HG03439 (cell line): ENCODE data around the gene RAP2A.

Source experiments
- ATAC-seq: cut with Tn5 transposase; IDR thresholded peaks from one replicate; pipeline ENCODE4 v1.9.1; 2021; ENCODE audit warnings: mild to moderate bottlenecking, moderate library complexity; ENCODE audit not compliant: unreplicated experiment

Gene RAP2A

GRCh38 chr13:97433727-97434396 lies at the start of gene RAP2A:
TSS of gene RAP2A (plus strand) at chr13:97434169. CDS start at chr13:97434471, 302 bp downstream.
- ATAC-seq = peak; percentile 52

- no peak for ATAC-seq
These were observed 49.6 kb upstream of the RAP2A start for GRCh38 chr13:97384371-97384770.

- no peak for ATAC-seq
These were observed 48.8 kb upstream of the RAP2A start for GRCh38 chr13:97385146-97385545.

- ATAC-seq = no peak
These were observed 48.1 kb upstream of the RAP2A start for GRCh38 chr13:97385854-97386253.

- no peak for ATAC-seq
These were observed 47.0 kb upstream of the RAP2A start for GRCh38 chr13:97386801-97387484.

GRCh38 chr13:97387485-97387839 lies 46.5 kb upstream of the RAP2A start:
- ATAC-seq = no peak

- ATAC-seq = no peak
These were observed 46.1 kb upstream of the RAP2A start for GRCh38 chr13:97387890-97388289.

GRCh38 chr13:97388373-97388772 lies 45.6 kb upstream of the RAP2A start:
- no peak for ATAC-seq

- ATAC-seq = no peak
These were observed 42.9 kb upstream of the RAP2A start for GRCh38 chr13:97390941-97391600.

- ATAC-seq = no peak
These were observed 41.9 kb upstream of the RAP2A start for GRCh38 chr13:97392020-97392419.

- no peak for ATAC-seq
These were observed 39.4 kb upstream of the RAP2A start for GRCh38 chr13:97394542-97394941.

GRCh38 chr13:97395447-97396136 lies 38.4 kb upstream of the RAP2A start:
- ATAC-seq = no peak

- no peak for ATAC-seq
These were observed 36.7 kb upstream of the RAP2A start for GRCh38 chr13:97397267-97397666.

GRCh38 chr13:97401421-97401820 lies 32.5 kb upstream of the RAP2A start:
- ATAC-seq = no peak

- ATAC-seq = no peak
These were observed 29.8 kb upstream of the RAP2A start for GRCh38 chr13:97403893-97404750.

- ATAC-seq = no peak
These were observed 26.4 kb upstream of the RAP2A start for GRCh38 chr13:97407540-97407939.

GRCh38 chr13:97408938-97409337 lies 25.0 kb upstream of the RAP2A start:
- no peak for ATAC-seq

GRCh38 chr13:97411984-97412383 lies 22.0 kb upstream of the RAP2A start:
- no peak for ATAC-seq

GRCh38 chr13:97413694-97414093 lies 20.3 kb upstream of the RAP2A start:
- ATAC-seq = no peak

GRCh38 chr13:97414392-97414791 lies 19.6 kb upstream of the RAP2A start:
- no peak for ATAC-seq

GRCh38 chr13:97417698-97418097 lies 16.3 kb upstream of the RAP2A start:
- no peak for ATAC-seq
